Osteoblast (primary cell): ENCODE data around the gene BBLN. TPM values are rescaled to one million over a fixed set of nuclear protein-coding genes. Genes with fewer than 3 reads are reported as not detected.

Source experiments
- DNase-seq: peaks from one replicate; pipeline ENCODE4 v3.0.0; 2011; ENCODE audit warnings: low spot score, mixed read lengths; ENCODE audit not compliant: insufficient read length; ENCODE audit errors: missing footprints
- H2AFZ ChIP-seq: 2 replicates; pipeline ENCODE4 v1.6.0; 2011; ENCODE audit warnings: mild to moderate bottlenecking, low read length
- H3K27ac ChIP-seq: 2 replicates; pipeline ENCODE4 v1.5.1; 2011; ENCODE audit warnings: mild to moderate bottlenecking, low read depth, low read length, moderate library complexity
- H3K27me3 ChIP-seq: 2 replicates; pipeline ENCODE4 v1.6.0; 2012; ENCODE audit warnings: mild to moderate bottlenecking, control low read depth, inconsistent platforms, low read length, moderate library complexity; ENCODE audit not compliant: insufficient read depth
- H3K36me3 ChIP-seq: 2 replicates; pipeline ENCODE4 v1.5.1; 2011; ENCODE audit warnings: mild to moderate bottlenecking, low read length, control low read depth, moderate library complexity; ENCODE audit not compliant: insufficient read depth
- H3K4me1 ChIP-seq: 2 replicates; pipeline ENCODE4 v1.5.1; 2011; ENCODE audit warnings: mild to moderate bottlenecking, low read length, control low read depth, moderate library complexity; ENCODE audit not compliant: insufficient read depth
- H3K4me2 ChIP-seq: 2 replicates; pipeline ENCODE4 v1.6.0; 2011; ENCODE audit warnings: mild to moderate bottlenecking, low read length; ENCODE audit not compliant: insufficient read depth
- H3K4me3 ChIP-seq: fragments of 200-600 bp; sonication (generic); 3 replicates; pipeline ENCODE4 v1.5.1; 2012; ENCODE audit warnings: mild to moderate bottlenecking, low read length, inconsistent platforms; ENCODE audit not compliant: insufficient read depth
- H3K79me2 ChIP-seq: 2 replicates; pipeline ENCODE4 v1.6.0; 2012; ENCODE audit warnings: mild to moderate bottlenecking, low read length, control low read depth, inconsistent platforms; ENCODE audit not compliant: insufficient read depth
- H3K9me3 ChIP-seq: 2 replicates; pipeline ENCODE4 v1.5.1; 2011; ENCODE audit warnings: low read depth, low read length, control low read depth
- H4K20me1 ChIP-seq: 2 replicates; pipeline ENCODE4 v1.6.0; 2012; ENCODE audit warnings: mild to moderate bottlenecking, low read length, control low read depth; ENCODE audit not compliant: insufficient read depth
- total RNA-seq: library from RNA; depleted of rRNA; stranded (reverse); fragments of >200 nt; gene quantifications from 2 replicates; pipeline ENCODE4 v1.2.3, GENCODE V29; 2012
- TF ChIP-seq, protein P1 (sequence below): IDR thresholded peaks from 2 replicates; pipeline ENCODE4 v1.5.1; 2011; ENCODE audit warnings: mild to moderate bottlenecking, low read depth, low read length, moderate library complexity; ENCODE audit errors: extremely low read depth

Gene BBLN
- total RNA-seq, 1 donor: 33.3 TPM

DNA sequence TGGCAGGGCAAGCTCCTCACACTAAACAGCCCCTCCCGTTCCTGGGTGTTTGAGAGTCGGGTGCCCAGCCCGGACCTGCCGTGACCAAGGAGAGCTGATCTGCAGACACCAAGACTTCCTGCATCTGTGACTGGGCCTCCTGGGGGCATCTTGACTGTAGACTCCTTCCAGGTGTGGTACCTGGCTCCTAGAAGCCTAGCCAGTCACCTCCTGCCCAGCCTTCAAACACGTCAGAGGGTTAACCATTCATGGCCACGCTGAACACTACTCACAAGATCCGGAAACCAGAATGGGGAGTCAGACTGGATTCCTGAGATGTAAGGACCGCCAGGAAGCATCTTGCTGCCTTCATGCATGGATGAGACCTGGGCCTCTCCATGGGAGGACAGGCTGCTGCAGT lies 14.5 kb upstream of the BBLN start:
- H3K27me3 ChIP-seq: peaks cover 5% of the 10 kb centered on the region
- H4K20me1 ChIP-seq: no peaks in the 10 kb centered on the region
- no peak overlapping the region for H3K4me2 ChIP-seq
- no peak overlapping the region for H3K27ac ChIP-seq
- no peaks in the 10 kb centered on the region for H3K36me3 ChIP-seq
- no peaks in the 10 kb centered on the region for H3K79me2 ChIP-seq
- H3K9me3 ChIP-seq: no peaks in the 10 kb centered on the region
- no peaks in the 10 kb centered on the region for H3K4me1 ChIP-seq
- TF ChIP-seq, protein P1, sequence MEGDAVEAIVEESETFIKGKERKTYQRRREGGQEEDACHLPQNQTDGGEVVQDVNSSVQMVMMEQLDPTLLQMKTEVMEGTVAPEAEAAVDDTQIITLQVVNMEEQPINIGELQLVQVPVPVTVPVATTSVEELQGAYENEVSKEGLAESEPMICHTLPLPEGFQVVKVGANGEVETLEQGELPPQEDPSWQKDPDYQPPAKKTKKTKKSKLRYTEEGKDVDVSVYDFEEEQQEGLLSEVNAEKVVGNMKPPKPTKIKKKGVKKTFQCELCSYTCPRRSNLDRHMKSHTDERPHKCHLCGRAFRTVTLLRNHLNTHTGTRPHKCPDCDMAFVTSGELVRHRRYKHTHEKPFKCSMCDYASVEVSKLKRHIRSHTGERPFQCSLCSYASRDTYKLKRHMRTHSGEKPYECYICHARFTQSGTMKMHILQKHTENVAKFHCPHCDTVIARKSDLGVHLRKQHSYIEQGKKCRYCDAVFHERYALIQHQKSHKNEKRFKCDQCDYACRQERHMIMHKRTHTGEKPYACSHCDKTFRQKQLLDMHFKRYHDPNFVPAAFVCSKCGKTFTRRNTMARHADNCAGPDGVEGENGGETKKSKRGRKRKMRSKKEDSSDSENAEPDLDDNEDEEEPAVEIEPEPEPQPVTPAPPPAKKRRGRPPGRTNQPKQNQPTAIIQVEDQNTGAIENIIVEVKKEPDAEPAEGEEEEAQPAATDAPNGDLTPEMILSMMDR: no peak
- H3K4me3 ChIP-seq: no peak overlapping the region
- no peak overlapping the region for H2AFZ ChIP-seq
- peak; percentile 29 for DNase-seq

DNA sequence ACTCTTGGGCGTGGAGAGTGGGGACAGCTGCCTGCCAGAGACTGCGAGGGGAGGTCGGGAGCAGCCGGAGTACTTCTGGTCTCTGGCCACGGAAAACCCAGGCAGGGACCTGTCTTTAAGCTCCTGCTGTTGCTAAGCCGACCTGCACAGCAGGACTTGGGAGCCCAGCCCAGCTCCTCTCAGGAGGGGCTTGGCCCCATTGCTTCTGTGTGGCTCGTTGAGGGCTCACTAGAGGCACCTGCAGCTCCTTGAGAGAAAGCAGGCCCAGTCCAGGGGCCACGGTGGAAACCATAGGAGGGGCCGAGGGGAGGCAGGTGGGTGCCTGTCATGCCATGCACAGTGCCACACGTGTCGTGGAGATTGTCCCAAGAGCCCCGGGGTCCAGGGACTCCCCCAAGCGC lies 14.1 kb upstream of the BBLN start:
- Histone ChIP-seq H3K4me2 (no peak overlapping the region), H3K36me3 (no peaks in the 10 kb centered on the region), H3K27ac (no peak overlapping the region), H3K27me3 (peaks cover 5% of the 10 kb centered on the region), H3K4me3 (no peak overlapping the region), H3K9me3 (no peaks in the 10 kb centered on the region), H4K20me1 (no peaks in the 10 kb centered on the region), H3K79me2 (no peaks in the 10 kb centered on the region), H2AFZ (no peak overlapping the region), H3K4me1 (no peaks in the 10 kb centered on the region)
- peak; percentile 71 for DNase-seq
- TF ChIP-seq, protein P1: no peak

DNA sequence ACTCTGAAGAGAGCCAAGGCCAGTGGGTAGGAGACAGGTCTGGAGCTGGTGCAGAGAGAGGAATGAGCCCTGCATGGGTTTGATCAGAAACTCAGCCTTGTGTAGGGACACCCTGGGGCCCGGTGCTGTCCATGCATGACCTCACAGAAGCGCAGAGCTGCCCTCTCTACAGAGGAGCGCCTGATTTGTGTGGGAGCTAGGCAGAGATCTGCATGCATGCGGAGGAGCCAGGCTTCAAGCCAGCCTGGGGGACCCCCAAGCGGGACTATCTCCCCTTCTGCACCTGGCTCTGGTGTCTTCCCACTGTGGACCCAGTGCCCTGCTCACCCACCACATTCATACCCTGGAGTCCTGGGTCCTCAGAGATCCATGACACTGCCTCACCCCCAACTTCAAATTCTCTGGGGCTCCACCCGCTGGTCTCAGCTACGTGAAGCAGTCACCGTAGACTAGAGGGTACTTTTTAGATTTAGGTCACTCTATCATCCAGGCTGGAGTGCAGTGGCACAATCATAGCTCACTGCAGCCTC lies 13.4 kb upstream of the BBLN start:
- Histone ChIP-seq H4K20me1 (no peaks in the 10 kb centered on the region), H3K9me3 (no peaks in the 10 kb centered on the region), H3K79me2 (no peaks in the 10 kb centered on the region), H3K4me2 (no peak overlapping the region), H3K36me3 (no peaks in the 10 kb centered on the region), H3K4me3 (no peak overlapping the region), H3K27ac (no peak overlapping the region), H3K4me1 (no peaks in the 10 kb centered on the region), H2AFZ (no peak overlapping the region), H3K27me3 (peaks cover 5% of the 10 kb centered on the region)
- DNase-seq: peak; percentile 66
- TF ChIP-seq, protein P1: no peak

DNA sequence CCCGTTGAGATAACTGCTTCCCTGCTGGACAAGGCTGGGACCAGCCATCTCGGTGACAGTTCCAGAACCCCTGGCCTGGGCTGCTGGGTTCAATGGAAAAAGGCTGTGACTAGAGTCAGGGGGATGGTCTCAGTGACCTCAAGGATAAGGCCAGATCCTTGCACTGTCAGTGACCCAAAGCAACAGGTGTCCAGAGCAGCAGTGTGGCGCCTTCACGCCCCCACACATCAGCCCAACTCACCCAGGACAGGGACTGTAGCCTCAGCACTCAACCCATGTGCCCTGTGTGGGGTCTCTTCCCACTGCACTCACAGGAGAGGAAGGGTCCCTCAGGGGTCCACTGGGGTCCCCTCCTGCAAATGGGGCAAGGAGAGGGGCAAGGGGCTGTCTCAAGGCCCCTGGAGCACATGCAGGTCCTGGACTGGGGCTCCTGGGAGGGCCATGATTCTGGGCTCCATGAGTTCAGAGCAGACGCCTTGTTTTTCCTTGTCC lies 11.5 kb upstream of the BBLN start:
- Histone ChIP-seq H3K79me2 (no peaks in the 10 kb centered on the region), H3K9me3 (no peaks in the 10 kb centered on the region), H3K4me3 (no peak overlapping the region), H4K20me1 (no peaks in the 10 kb centered on the region), H3K27me3 (peaks cover 5% of the 10 kb centered on the region), H2AFZ (no peak overlapping the region), H3K4me2 (no peak overlapping the region), H3K27ac (no peak overlapping the region), H3K36me3 (no peaks in the 10 kb centered on the region), H3K4me1 (no peaks in the 10 kb centered on the region)
- DNase-seq: peak; percentile 73
- TF ChIP-seq, protein P1: no peak
